ENCODE results near the gene VGLL4. TPM values are rescaled to one million over a fixed set of nuclear protein-coding genes. Genes with fewer than 3 reads are reported as not detected.

Gene VGLL4
- total RNA-seq, 2 experiments from 2014 or later, result 36.1 to 74.5 TPM

DNA sequence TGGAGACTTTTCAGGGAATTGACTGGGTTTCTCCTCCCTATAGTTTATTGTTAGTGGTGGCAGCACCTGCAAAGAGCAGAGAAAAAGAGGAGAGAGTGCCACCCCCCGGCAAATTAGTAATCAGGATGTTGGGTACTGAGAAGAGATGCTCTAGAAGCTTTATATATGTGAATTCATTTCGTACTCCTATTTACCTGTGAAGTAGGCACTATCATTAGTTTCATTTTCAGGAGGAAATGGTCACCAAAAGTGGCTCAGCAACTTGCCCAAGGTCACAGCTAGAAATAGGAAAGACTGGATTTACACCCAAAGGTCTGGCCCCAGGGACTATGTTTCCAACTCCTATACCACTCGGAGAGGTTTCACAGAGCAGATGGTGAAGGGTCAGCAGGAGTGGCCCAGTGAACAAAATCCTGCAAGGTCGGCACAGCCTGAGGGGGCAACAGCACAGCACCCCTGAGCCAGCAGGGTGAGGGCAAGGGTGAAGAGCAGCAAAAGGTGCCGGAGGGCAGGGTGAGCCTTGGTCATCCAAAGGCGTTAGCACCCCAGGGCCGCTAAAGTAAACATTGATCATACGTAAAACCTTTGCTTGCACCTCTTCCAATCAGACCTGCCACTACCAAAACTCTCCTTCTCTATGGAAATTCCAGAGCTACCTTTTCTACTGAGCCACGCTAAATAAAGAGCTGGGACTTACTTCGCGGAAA lies 23.6 kb downstream of the VGLL4 start:
- TF ChIP-seq, protein P1, sequence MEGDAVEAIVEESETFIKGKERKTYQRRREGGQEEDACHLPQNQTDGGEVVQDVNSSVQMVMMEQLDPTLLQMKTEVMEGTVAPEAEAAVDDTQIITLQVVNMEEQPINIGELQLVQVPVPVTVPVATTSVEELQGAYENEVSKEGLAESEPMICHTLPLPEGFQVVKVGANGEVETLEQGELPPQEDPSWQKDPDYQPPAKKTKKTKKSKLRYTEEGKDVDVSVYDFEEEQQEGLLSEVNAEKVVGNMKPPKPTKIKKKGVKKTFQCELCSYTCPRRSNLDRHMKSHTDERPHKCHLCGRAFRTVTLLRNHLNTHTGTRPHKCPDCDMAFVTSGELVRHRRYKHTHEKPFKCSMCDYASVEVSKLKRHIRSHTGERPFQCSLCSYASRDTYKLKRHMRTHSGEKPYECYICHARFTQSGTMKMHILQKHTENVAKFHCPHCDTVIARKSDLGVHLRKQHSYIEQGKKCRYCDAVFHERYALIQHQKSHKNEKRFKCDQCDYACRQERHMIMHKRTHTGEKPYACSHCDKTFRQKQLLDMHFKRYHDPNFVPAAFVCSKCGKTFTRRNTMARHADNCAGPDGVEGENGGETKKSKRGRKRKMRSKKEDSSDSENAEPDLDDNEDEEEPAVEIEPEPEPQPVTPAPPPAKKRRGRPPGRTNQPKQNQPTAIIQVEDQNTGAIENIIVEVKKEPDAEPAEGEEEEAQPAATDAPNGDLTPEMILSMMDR (conservative IDR thresholded peaks at IDR 0.05; ENCODE audit: low read length), result no peak
- no peak for TF ChIP-seq EZH2phosphoT487 (IDR thresholded peaks at IDR 0.05; ENCODE audit: borderline replicate concordance, low read depth, low read length)
- peaks cover 14% of the 10 kb centered on the region for H3K4me1 ChIP-seq (ENCODE audit: insufficient read depth, low read length, poor library complexity, severe bottlenecking)
- peak overlapping the region; percentile 29 for H3K4me2 ChIP-seq (ENCODE audit: low read length)

DNA sequence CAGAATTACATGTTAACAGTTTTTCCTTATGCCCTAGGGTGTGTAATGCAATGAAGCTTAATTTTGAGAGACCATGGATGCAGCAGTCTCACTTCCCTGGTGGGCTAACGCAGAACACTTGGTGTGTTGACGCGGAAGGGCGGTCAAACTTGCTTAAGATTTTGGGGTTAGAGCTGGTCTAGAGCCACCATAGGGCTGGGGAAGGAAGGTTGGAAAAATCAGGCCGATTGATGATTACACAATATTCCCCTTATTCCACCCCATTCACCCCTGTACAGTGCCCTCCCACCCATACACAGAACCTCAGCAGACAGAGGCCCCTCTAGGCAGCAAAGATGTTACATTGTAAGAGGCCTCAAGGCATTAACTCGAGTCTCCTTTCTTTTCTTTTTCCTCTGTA lies 24.3 kb downstream of the VGLL4 start:
- Histone ChIP-seq H4K20me1 (ENCODE audit: insufficient read depth, low read length) (peaks cover 63% of the 10 kb centered on the region), H3K4me3 (ENCODE audit: low read depth, low read length, poor library complexity, severe bottlenecking) (no peak overlapping the region), H3K4me2 (ENCODE audit: low read length) (no peak overlapping the region), H3K27ac (ENCODE audit: low read depth, low read length, poor library complexity, severe bottlenecking) (no peak overlapping the region), H3K9me2 (ENCODE audit: insufficient read depth, low read length) (no peaks in the 10 kb centered on the region), H3K79me2 (ENCODE audit: insufficient read depth, low read depth, low read length) (peaks cover 96% of the 10 kb centered on the region), H3K9me3 (ENCODE audit: low read length) (no peaks in the 10 kb centered on the region), H3K4me1 (ENCODE audit: insufficient read depth, low read length, poor library complexity, severe bottlenecking) (peaks cover 14% of the 10 kb centered on the region), H2AFZ (ENCODE audit: low read length) (no peak overlapping the region), H3K36me3 (ENCODE audit: insufficient read depth, low read length) (no peaks in the 10 kb centered on the region)
- CTCF ChIA-PET (ENCODE audit: unreplicated experiment), result no interaction called here
- TF ChIP-seq EZH2phosphoT487 (IDR thresholded peaks at IDR 0.05; ENCODE audit: borderline replicate concordance, low read depth, low read length), result no peak
- TF ChIP-seq, protein P1 (conservative IDR thresholded peaks at IDR 0.05; ENCODE audit: low read length), result no peak
- DNase-seq (ENCODE audit: low spot score), result no peak
- POLR2A ChIA-PET, result interaction anchor here (1.9 kb wide), 1 partner anchor 15 kb away, joined by 9 read pairs; no protein-coding TSS in a partner anchor
- intact Hi-C loops (cut with micrococcal nuclease; ENCODE audit: unreplicated experiment), result no loop called here
- BruUV-seq (replicated peaks), result no TSS peak

More for the DNA sequence above, 23.6 kb downstream of the VGLL4 start:
- POLR2A ChIA-PET, result interaction anchor here (0.8 to 1.9 kb wide), 3 partner anchors 13 to 21 kb away, joined by 4 to 9 read pairs (median 6); no protein-coding TSS in a partner anchor
- Histone ChIP-seq H4K20me1 (ENCODE audit: insufficient read depth, low read length) (peaks cover 63% of the 10 kb centered on the region), H3K36me3 (ENCODE audit: insufficient read depth, low read length) (no peaks in the 10 kb centered on the region), H2AFZ (ENCODE audit: low read length) (no peak overlapping the region), H3K9me3 (ENCODE audit: low read length) (no peaks in the 10 kb centered on the region), H3K9me2 (ENCODE audit: insufficient read depth, low read length) (no peaks in the 10 kb centered on the region), H3K27ac (ENCODE audit: low read depth, low read length, poor library complexity, severe bottlenecking) (no peak overlapping the region), H3K79me2 (ENCODE audit: insufficient read depth, low read depth, low read length) (peaks cover 97% of the 10 kb centered on the region), H3K4me3 (ENCODE audit: low read depth, low read length, poor library complexity, severe bottlenecking) (no peak overlapping the region)
- BruUV-seq (replicated peaks), result no TSS peak
- CTCF ChIA-PET (ENCODE audit: unreplicated experiment), result interaction anchor here (1.4 kb wide), 1 partner anchor 16 kb away, joined by 3 read pairs; no protein-coding TSS in a partner anchor
- intact Hi-C loops (cut with micrococcal nuclease; ENCODE audit: unreplicated experiment), result no loop called here
- no peak for DNase-seq (ENCODE audit: low spot score)

DNA sequence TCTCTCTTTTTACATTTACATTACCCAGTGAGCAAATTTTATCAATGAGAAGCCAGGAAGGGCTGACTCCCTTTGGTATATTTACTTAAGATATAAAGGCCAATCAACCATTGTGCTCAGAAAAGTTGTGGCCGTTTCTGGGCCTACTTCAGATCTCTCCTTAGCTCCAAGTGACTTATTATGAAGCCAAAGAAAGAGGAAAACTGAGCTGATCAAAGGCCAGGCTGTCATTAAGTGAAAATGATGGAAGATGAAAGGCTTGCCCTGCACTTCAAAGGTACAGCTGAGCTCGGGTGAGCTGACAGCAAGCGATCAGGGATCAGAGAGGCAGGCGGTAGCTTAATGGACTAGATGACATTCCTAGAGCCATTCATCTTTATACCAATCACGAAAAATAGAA lies 24.8 kb downstream of the VGLL4 start:
- Histone ChIP-seq H3K79me2 (ENCODE audit: insufficient read depth, low read depth, low read length) (peaks cover 95% of the 10 kb centered on the region), H4K20me1 (ENCODE audit: insufficient read depth, low read length) (peaks cover 64% of the 10 kb centered on the region), H3K9me2 (ENCODE audit: insufficient read depth, low read length) (no peaks in the 10 kb centered on the region), H3K4me1 (ENCODE audit: insufficient read depth, low read length, poor library complexity, severe bottlenecking) (peaks cover 14% of the 10 kb centered on the region), H3K36me3 (ENCODE audit: insufficient read depth, low read length) (no peaks in the 10 kb centered on the region), H3K4me3 (ENCODE audit: low read depth, low read length, poor library complexity, severe bottlenecking) (no peak overlapping the region), H3K27ac (ENCODE audit: low read depth, low read length, poor library complexity, severe bottlenecking) (no peak overlapping the region), H3K9me3 (ENCODE audit: low read length) (no peaks in the 10 kb centered on the region), H2AFZ (ENCODE audit: low read length) (no peak overlapping the region), H3K4me2 (ENCODE audit: low read length) (no peak overlapping the region)
- TF ChIP-seq, protein P1 (conservative IDR thresholded peaks at IDR 0.05; ENCODE audit: low read length), result no peak
- TF ChIP-seq EZH2phosphoT487 (IDR thresholded peaks at IDR 0.05; ENCODE audit: borderline replicate concordance, low read depth, low read length), result no peak
- no TSS peak for BruUV-seq (replicated peaks)
- POLR2A ChIA-PET, result interaction anchor here (1.0 to 1.9 kb wide), 2 partner anchors 10 to 15 kb away, joined by 4 to 9 read pairs; no protein-coding TSS in a partner anchor
- intact Hi-C loops (cut with micrococcal nuclease; ENCODE audit: unreplicated experiment), result no loop called here
- CTCF ChIA-PET (ENCODE audit: unreplicated experiment), result no interaction called here
- no peak for DNase-seq (ENCODE audit: low spot score)

Data from OCI-LY7 (cell line).